GM18873 (cell line): ENCODE results near the gene CLP1.
"Not testable (repeated sequence)": the region's sequence is repeated elsewhere in the genome, so short reads cannot be mapped to it uniquely, and the experiment has no call there.

Experiments
- ATAC-seq: cut with Tn5 transposase; IDR thresholded peaks from one replicate; pipeline ENCODE4 v1.9.1; 2021; ENCODE audit warnings: mild to moderate bottlenecking, moderate library complexity, moderate number of reproducible peaks; ENCODE audit not compliant: unreplicated experiment, low FRiP score

The CLP1 gene

DNA sequence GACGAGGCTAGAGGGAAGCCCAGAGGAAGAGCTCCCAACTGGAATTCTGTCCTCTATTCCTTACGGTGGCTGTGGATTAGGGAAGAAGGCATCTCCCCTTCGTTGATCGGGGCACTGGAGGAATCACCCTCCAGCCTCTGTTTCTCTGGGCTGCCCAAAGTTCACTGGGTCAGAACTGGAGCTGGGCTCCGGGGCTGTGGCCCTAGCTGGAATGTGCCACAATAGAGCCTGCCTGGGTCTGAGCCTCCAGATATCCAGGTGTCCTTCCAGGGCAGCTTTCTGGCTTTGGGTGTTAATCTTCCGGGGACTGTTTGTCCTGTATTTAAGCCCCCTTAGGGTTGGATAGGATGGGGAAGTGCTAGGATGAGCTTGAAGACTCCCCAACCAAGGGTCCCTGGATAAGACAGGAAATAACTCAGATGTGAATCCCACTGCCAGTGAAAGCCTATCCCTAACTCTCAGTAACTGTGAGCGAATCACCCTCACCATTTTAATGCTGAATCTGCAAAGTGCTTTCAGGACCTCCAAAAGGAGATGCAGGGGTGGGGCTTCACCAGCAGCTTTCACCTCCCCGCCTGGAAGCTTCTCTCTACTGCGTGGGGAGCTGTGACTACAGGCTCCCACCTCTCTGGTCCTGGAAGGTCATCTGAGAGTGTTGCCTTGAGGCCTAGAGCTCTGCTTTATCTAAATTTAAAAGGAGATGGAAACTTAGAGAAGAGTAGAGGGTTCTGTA lies 17.3 kb upstream of the CLP1 start:
- no peak for ATAC-seq

DNA sequence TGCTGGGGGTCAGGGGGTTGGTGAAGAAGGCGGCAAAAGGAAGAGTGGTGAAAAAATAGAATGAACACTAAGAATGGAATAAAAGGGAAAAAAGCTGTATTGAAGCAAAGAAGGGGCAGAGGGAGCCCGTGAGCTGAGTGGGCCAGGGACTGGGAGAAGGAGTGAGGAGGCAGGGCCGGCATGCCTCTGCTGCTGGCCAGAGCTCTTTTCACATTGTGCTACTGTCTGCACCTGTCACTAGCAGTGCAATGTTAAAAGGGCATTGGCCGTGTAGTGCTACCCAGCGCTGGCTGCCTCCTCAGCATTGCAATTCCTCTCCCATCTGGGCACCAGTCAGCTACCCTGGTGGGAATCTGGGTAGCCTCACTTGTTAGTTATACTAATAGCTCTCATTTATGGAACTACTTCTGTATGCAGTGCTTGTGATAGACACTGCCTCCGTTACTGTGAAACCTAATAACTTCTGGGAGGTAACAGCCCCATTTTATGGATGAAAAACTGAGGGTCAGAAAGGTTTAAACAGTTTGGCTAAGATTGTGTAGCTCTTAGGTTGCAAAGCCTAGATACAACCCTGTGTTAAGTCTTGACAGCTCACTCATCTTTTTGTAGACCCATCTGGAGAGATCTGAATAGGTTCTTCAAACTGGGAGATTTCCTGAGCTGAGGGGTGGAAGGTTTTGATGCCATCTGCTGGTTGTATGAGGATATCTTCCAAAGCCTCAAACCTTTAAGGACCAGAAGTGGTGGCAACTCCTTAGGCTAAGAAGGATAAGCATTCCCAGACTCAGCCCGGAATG lies 16.4 kb upstream of the CLP1 start:
- no peak for ATAC-seq

DNA sequence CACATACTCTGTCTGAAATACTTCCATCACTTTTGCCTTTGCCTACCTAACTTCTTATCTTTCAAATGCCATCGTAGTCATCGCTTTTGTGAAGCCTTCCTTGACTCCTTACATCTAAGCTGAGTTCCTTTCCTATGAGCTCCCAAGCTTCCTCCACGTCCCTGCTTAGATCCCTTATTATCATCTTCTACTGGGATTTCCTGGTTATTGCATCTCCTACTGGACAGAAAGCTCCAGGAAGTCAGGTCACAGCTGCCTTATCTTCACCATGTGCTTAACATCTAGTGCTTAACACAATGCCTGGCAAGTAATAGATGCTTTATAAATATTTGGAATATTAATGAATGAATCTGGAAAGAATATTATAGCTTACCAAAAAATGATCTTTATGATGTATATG lies 13.8 kb upstream of the CLP1 start:
- ATAC-seq, result no peak

DNA sequence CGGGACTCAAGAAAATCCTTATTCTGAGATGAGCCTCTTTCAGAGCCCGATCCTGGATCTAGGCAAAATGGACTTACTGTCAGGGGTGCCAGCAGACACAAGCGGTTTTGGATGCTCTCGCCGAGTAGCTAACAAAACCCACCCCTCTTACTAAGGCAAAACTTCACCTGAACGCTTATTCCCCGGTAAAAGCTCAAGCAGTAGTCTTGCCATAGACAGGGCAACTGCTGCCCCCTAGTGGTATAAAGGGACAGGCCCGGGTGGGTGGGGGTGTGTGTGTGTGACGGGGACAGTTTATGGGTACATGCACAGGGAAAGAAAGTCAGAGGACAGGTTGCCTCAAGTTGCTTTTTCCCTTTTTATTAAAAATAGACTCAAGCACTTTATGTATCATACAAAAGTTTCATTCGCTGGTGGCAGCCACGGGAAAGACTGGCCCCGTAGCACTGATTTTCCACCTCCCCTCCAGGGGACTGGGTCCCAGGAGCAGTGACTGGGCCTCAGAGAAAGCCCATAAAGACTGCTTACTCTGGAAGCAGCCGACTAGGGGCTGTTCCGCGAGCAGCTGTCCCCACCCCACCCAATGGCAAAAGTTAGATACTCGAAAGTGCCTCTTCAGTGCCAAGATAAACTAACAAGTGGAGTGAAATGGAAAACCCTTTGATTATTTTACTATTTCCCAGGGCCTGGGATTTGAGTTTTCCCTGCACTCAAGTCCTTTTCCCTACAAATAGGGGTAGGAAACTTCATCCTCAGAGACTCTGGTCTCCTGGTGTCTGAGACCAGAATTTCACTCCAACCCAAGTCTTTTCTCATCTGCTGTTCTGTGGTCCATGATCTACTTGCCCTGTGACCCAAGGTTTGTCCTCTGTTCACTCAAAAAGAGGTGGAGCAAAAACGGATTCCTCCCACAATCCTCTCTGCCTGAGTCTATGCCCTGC lies 12.5 kb upstream of the CLP1 start:
- no peak for ATAC-seq

GRCh38 chr11:57645689-57646085 lies 11.9 kb upstream of the CLP1 start:
- no peak for ATAC-seq

DNA sequence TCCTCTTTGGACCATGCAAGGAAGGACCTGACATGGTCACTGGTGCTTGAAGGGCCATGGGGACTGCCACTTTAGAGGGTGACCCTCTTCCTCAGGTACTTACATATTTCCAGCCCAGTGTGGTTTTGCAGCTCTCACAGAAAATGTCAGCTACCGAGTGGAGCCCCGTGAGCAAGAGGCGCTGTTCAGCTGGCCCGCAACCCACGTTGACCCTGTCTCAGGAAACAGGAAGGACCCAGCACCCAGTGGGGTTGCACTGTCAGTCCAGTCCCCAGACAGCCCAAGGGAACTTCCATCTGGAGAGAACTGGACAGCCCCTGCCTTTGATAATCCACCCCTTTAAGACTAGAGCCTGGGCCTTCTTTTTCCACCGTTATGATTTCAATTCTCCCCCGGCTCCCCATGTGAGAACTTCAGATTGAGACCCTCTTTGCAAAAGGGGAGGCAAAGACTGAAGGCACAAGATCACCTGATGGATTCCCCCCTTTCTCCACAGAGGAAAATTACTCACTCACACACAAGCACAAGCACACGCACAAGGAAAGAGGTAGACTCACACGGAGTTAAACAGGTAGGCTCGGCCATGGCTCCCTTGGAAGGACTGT lies 11.3 kb upstream of the CLP1 start:
- ATAC-seq, result no peak

DNA sequence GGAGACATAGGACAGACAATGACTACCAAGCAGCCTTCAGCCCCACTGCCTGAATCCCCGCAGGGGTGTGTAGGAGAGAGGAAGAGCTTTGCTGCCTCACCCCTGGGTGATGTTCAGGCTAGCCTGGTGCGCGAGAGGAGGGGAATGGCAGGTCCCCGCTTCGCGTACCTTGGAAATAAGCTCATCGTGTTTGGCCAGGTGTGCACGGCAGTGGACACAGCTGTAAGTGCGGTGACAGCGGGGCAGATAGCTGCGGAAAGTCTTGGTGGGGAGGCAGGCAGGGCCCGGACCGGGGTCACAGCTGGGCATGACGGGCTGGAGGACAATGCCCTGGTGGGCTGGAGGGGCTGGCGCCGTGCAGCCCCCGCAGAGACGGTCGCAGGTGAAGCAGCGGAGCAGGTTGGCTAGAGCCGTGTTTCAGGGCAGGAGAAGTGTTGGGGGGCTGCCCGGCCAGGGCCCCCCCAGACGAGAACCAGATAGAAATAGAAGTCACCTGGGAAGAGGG lies 10.7 kb upstream of the CLP1 start:
- no peak for ATAC-seq

- no peak for ATAC-seq
These were observed 10.2 kb upstream of the CLP1 start for GRCh38 chr11:57647372-57647771.

- no peak for ATAC-seq
These were observed 9.4 kb upstream of the CLP1 start for GRCh38 chr11:57647960-57648800.

GRCh38 chr11:57648801-57649735 lies 8.5 kb upstream of the CLP1 start:
- no peak for ATAC-seq

DNA sequence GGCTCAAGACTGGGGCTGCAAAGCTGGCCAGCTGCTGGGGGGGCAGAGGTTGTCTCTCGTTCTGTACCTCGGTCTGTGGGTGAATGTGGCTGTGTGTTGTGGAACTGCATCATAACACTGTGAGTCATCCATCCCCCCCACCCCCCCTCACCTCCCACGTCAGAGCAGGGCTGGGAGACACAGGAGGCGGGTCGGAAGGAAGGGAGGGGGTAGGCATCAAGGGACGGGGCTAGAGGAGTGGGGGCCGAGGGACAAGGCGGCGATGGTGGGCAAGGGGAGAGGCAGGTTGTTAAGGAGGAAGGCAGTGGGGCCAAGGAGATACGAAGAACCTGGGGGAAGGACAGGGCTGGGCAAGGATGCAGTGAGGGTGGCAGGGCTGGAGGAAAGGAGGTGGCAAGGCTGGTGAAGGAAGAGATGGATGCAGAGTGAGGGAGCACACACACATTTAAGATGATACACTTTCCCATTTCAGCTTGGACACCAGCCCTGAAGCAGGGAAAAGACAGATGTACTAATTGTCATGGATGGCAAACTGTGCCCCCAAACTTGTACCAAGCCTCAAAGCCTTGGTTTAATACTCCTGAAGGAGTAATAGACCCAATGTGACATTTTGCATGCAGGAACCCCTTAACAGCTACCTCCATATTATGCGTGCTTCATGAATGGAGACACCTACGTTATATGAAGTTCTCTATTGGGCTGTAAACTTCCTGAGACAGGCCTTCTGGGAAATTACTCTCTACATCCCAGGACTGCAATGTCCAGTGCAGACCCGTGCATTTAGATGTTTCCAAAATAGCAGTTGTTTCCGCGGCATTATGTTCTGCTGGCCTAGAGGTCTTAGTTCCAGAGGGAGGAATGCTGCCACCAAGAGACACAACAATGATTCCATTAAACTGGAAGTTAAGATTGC lies 7.5 kb upstream of the CLP1 start, which contains the start of gene YPEL4:
Gene YPEL4 (minus strand): TSS at position 87 of the 913 bp plus-strand sequence. CDS start 2,805 bp downstream, outside the sequence.
- ATAC-seq, result no peak

DNA sequence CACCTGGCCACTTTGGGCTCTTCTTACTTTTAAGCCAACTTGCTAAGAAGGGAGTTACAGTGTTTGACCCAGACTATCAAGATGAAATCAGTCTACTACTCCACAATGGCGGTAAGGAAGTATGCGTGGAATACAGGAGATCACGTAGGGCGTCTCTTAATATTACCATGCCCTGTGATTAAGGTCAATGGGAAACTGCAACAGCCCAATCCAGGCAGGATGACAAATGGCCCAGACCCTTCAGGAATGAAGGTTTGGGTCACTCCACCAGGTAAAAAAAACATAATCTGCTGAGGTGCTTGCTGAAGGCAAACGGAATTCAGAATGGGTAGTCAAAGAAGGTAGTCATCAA lies 6.8 kb upstream of the CLP1 start:
- ATAC-seq, result no peak

GRCh38 chr11:57651408-57651807 lies 6.2 kb upstream of the CLP1 start:
- no peak for ATAC-seq

- not testable (repeated sequence) for ATAC-seq
These were observed 5.3 kb upstream of the CLP1 start for GRCh38 chr11:57652230-57652629.

DNA sequence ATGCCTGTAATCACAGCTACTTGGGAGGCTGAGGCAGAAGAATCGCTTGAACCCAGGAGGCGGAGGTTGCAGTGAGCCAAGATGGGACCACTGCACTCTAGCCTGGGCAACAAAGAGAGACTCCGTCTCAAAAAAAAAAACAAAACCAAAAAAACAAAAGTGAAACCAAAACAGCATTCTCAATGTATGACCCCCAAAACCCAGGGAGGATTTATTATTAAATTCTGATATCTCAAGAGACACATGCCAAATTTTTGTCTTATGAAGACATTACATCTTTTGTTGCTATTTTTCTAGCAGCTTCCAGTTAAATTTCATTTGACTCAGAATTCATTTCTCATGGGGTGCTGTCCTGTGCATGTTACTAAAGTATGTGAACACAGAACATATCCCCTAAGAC lies 4.9 kb upstream of the CLP1 start:
- no peak for ATAC-seq

- no peak for ATAC-seq
These were observed 4.4 kb upstream of the CLP1 start for GRCh38 chr11:57653163-57653562.

DNA sequence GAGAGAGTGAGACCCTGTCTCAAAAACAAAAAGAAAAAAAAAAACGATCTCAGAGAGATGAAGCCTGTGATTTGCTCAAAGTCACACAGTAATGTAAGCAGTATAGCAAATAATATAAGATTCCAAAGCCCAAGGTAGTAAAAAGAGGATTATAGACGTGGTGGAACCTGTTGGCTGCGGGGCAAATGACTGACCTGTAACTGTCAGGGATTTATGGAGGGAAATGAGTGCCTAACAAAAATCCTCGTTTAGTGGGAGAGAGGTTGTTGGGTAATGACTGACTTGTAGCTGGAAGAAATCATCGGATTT lies 723 bp upstream of the CLP1 start:
- no peak for ATAC-seq

GRCh38 chr11:57658023-57658361 lies 430 bp downstream of the CLP1 start:
- ATAC-seq, result no peak
